Body of pancreas (tissue), 4 donors: ENCODE results near the gene ICE2.

ENCODE experiments used
- CTCF ChIP-seq, 7 experiments: fragments of 450-650 bp in 4 of 7; fragments of 200-600 bp in 3 of 7; sonication (generic) in 3 of 7; IDR thresholded peaks; one replicate each; pipeline ENCODE4 v1.5.1; 2016 to 2019; ENCODE audit warnings: antibody characterized with exemption in 7 of 7
- POLR2A ChIP-seq, 3 donors: fragments of 450-650 bp; IDR thresholded peaks; one replicate each; pipeline ENCODE4 v1.6.1; 2016; ENCODE audit warnings: antibody characterized with exemption in 3 of 3, mild to moderate bottlenecking in 2 of 3

GRCh38 chr15:60473135-60473534, 5.8 kb downstream of the ICE2 start:
- TF ChIP-seq CTCF (IDR thresholded peaks at IDR 0.05) (no peak), POLR2A (IDR thresholded peaks at IDR 0.05) (no peak)
